H7 (cell line): ENCODE data around the gene SLC22A31. TPM values are rescaled to one million over a fixed set of nuclear protein-coding genes. Genes with fewer than 3 reads are reported as not detected.
"Not testable (repeated sequence)": the region's sequence is repeated elsewhere in the genome, so short reads cannot be mapped to it uniquely, and the experiment has no call there.

Experiments used
- DNase-seq: peaks from one replicate; pipeline ENCODE4 v3.0.0; 2012
- H3K27me3 ChIP-seq: 2 replicates; pipeline ENCODE4 v1.6.0; 2011; ENCODE audit warnings: mild to moderate bottlenecking, low read length; ENCODE audit not compliant: control insufficient read depth, insufficient read depth
- H3K36me3 ChIP-seq: replicated peaks from 2 replicates; pipeline ENCODE4 v1.5.1; 2011; ENCODE audit warnings: low read length; ENCODE audit not compliant: control insufficient read depth, insufficient read depth
- H3K4me3 ChIP-seq: 2 replicates; pipeline ENCODE4 v1.5.1; 2011; ENCODE audit warnings: low read depth, mild to moderate bottlenecking, control low read depth, low read length, moderate library complexity; ENCODE audit not compliant: insufficient read depth
- total RNA-seq: library from RNA; depleted of rRNA; stranded (reverse); fragments of >200 nt; shearing (Covaris generic); gene quantifications from 2 replicates; pipeline ENCODE4 v1.2.3, GENCODE V29; 2014

Gene SLC22A31
- total RNA-seq, 1 experiment from 2014 or later, result 1.9 TPM

DNA sequence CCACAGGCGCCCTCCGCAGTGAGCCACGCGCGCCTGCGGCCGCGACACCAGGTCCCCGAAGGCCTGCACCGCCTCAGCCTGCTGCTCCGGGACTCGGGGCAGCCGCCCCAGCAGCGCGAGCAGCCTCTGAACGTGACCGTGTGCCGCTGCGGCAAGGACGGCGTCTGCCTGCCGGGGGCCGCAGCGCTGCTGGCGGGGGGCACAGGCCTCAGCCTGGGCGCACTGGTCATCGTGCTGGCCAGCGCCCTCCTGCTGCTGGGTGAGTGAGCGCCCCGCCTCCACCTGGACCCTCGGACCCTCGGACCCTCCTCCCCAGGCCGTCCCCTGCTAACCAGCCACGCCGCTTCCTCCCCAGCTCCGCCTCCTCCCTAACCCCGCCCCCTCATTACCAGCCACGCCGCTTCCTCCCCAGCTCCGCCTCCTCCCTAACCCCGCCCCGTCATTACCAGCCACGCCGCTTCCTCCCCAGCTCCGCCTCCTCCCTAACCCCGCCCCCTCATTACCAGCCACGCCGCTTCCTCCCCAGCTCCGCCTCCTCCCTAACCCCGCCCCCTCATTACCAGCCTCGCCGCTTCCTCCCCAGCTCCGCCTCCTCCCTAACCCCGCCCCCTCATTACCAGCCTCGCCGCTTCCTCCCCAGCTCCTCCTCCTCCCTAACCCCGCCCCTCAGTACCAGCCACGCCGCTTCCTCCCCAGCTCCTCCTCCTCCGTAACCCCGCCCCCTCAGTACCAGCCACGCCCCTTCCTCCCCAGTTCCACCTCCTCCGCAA lies 8.0 kb downstream of the SLC22A31 start:
- DNase-seq, result peak; percentile 95
- not testable (repeated sequence) for H3K36me3 ChIP-seq
- peaks cover 16% of the 10 kb centered on the region; the same call in 1 of the 2 replicates for H3K27me3 ChIP-seq
- H3K4me3 ChIP-seq, result peak overlapping the region; percentile 56

DNA sequence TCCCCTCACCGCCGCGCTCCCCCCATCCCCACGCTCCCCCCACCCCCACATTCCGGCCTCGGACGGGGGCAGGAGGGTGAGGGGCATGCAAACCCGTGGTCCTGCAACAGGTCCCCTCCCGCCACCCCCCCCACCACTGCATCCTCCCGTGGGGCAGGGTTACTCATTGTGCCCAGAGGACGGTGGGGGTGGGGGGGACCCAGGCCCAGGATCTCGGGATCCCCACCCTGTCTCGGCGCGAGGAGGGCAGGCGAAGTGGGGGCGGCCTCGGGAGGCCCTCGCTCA lies 8.5 kb downstream of the SLC22A31 start:
- peaks cover 16% of the 10 kb centered on the region; the same call in 1 of the 2 replicates for H3K27me3 ChIP-seq
- H3K36me3 ChIP-seq, result no peaks in the 10 kb centered on the region
- DNase-seq, result no peak
- H3K4me3 ChIP-seq, result peak overlapping the region; percentile 56

DNA sequence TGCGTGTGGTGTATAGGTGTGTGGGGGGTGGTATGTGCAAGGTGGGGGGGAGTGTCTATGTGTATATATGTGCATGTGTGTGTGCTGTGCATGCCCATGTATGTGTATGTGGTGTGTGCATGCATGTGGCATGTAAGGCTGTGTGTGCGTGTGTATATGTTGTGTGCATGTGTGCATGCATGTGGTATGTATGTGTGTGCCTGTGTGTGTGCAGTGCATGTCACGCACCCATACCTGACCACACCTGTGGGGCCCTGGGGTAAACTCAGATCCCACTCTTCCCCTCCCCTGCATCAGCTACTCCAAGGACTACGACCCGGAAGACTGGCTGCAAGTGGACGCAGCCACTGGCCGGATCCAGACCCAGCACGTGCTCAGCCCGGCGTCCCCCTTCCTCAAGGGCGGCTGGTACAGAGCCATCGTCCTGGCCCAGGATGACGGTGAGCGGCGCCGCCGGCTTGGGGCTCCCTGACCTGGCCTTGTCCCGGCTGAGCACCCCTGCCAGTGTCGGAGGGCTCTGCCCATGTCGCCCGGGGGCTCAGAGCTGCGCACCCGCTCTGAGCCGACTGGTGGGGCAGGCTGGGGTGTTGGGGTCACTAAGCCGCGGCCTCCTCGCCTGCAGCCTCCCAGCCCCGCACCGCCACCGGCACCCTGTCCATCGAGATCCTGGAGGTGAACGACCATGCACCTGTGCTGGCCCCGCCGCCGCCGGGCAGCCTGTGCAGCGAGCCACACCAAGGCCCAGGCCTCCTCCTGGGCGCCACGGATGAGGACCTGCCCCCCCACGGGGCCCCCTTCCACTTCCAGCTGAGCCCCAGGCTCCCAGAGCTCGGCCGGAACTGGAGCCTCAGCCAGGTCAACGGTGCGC lies 9.1 kb downstream of the SLC22A31 start:
- no peak for DNase-seq
- peaks cover 16% of the 10 kb centered on the region; the same call in 1 of the 2 replicates for H3K27me3 ChIP-seq
- H3K36me3 ChIP-seq, result no peaks in the 10 kb centered on the region
- H3K4me3 ChIP-seq, result no peak overlapping the region; the same call in 1 of the 2 replicates

DNA sequence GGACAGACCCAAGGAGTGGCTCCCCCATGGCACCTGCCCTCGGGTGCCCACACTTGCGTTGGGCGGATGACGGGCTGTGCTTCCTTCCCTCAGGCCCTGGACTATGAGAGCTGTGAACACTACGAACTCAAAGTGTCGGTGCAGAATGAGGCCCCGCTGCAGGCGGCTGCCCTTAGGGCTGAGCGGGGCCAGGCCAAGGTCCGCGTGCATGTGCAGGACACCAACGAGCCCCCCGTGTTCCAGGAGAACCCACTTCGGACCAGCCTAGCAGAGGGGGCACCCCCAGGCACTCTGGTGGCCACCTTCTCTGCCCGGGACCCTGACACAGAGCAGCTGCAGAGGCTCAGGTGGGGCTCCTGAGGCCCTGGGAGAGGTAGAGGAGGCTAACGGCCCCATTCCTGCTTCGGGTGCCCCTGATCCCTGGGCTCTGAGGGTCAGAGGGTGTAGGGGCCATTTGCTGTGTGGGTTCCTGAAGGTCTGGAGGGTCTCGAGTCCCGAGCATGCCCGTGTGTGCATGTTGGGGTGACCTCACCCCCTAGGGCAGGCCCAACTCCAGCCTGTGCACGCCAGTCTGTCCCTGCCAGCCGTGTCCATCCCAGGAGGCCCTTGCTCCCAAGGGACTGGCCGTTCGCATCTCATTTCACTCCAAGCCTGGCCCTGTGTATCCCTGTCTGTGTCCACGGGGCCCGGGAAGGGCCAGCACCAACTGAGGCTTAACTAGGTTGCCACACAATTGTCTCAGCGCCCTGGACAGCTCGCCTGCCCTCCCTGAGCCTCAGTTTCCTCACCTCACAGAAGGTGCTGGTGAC lies 10.0 kb downstream of the SLC22A31 start:
- H3K36me3 ChIP-seq, result no peaks in the 10 kb centered on the region
- peak; percentile 50 for DNase-seq
- peaks cover 16% of the 10 kb centered on the region; the same call in 1 of the 2 replicates for H3K27me3 ChIP-seq
- no peak overlapping the region for H3K4me3 ChIP-seq

DNA sequence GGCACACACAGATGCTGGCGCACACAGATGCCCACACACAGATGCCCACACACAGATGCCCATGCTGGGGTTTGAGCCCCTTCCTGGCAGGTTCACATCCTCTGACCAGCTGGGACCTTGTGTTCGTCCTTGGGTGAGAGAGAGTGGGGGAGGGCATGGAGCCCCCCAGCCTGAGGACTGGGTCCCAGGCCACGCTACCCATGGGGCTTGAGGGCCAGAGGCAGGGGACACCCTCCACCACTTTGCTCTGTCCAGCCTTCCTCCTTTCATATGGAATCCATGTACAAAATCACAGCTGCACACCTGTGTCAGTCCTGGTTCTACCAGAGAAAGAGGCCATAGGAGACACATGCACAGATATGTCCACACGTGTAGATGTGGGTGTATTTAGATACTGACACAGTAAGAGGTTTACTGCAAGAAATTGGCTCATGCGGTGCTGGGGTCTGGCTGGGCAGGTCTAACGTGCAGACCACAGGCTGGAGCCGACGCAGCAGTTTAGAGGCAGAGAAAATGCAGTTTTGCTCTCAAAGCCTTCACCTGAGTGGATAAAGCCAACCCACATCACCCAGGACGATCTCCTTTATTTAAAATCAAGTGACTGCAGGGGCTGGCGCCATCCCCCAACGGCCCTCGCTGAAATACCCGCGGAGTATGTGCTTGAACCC lies 10.8 kb downstream of the SLC22A31 start:
- peaks cover 16% of the 10 kb centered on the region; the same call in 1 of the 2 replicates for H3K27me3 ChIP-seq
- no peaks in the 10 kb centered on the region for H3K36me3 ChIP-seq
- no peak for DNase-seq
- H3K4me3 ChIP-seq, result no peak overlapping the region

DNA sequence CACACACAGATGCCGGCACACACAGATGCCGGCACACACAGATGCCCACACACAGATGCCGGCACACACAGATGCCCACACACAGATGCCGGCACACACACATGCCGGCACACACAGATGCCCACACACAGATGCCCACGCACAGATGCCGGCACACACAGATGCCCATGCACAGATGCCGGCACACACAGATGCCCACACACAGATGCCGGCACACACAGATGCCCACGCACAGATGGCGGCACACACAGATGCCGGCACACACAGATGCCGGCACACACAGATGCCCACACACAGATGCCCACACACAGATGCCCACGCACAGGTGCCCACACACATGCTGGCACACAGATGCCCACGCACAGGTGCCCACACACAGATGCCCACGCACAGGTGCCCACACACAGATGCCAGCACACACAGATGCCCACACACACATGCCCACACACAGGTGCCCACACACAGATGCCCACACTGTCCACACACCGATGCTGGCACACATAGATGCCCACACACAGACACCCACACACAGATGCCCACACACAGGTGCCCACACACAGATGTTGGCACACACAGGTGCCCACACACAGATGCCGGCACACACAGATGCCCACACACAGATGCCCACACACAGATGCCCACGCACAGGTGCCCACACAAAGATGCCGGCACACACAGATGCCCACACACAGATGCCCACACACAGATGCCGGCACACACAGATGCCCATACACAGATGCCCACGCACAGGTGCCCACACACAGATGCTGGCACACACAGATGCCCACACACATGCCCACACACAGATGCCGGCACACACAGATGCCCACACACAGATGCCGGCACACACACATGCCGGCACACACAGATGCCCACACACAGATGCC lies 11.6 kb downstream of the SLC22A31 start:
- not testable (repeated sequence) for H3K36me3 ChIP-seq, DNase-seq, H3K4me3 ChIP-seq
- peaks cover 14% of the 10 kb centered on the region; the same call in 1 of the 2 replicates for H3K27me3 ChIP-seq

DNA sequence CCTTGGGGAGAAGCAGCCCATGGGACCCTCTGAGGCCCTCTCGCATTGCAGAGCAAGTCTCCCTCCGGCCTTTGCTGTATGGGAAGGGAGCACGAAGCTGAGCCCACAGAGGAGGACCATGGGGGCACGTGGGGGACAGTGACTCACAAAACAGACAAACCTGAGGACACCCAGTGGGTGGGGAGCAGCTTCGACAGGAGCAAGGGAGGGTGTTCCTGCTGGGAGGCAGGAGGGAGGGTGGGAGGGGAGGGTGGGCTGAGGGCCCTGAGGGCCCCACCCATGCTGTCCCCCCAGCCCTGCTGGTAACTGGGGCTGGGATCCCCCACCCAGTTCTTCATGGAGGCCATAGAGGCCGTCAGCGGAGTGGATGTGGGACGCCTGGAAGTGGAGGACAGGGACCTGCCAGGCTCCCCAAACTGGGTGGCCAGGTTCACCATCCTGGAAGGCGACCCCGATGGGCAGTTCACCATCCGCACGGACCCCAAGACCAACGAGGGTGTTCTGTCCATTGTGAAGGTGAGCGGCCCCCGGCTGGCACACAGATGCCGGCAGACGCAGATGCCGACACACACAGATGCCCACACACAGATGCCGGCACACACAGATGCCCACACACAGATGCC lies 12.5 kb downstream of the SLC22A31 start:
- Histone ChIP-seq H3K27me3 (peaks cover 11% of the 10 kb centered on the region; the same call in 1 of the 2 replicates), H3K4me3 (no peak overlapping the region), H3K36me3 (no peaks in the 10 kb centered on the region)
- DNase-seq, result no peak

DNA sequence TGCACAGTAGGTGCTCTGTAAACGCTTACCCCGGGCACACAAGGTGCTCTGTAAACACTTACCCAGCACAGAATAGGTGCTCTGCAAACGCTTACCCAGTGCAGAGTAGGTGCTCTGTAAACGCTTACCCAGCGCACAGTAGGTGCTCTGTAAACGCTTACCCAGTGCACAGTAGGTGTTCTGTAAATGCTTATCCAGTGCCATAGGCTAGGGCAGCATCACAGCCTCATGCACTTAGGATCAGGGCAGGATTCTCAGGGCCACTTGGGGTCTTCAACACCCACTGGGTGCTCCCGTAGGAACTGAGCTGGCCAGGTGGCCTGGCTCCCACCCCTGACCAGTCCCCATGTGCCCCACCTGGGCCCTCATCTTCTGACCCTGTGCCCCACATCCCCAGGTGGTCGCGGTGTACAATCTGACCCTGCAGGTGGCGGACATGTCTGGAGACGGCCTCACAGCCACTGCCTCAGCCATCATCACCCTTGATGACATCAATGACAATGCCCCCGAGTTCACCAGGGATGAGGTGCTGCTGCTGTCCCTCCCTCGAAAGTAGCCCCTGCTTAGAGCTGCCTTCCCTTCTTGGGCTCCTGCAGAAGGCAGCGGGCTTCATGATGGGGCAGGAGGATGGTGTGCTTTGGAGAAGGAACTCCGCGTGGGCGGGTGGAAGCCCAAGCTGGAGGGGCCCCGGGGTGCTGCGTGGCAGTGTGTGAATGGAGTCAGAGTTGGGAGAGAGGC lies 13.1 kb downstream of the SLC22A31 start:
- Histone ChIP-seq H3K36me3 (no peaks in the 10 kb centered on the region), H3K27me3 (peaks cover 10% of the 10 kb centered on the region; the same call in 1 of the 2 replicates), H3K4me3 (no peak overlapping the region)
- no peak for DNase-seq

DNA sequence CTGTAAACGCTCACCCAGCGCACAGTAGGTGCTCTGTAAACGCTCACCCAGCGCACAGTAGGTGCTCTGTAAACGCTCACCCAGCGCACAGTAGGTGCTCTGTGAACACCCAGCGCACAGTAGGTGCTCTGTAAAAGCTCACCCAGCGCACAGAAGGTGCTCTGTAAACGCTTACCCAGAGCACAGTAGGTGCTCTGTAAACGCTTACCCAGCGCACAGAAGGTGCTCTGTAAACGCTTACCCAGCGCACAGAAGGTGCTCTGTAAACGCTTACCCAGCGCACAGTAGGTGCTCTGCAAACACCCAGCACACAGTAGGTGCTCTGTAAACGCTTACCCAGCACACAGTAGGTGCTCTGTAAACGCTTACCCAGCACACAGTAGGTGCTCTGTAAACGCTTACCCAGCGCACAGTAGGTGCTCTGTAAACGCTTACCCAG lies 13.7 kb downstream of the SLC22A31 start:
- not testable (repeated sequence) for DNase-seq, H3K4me3 ChIP-seq, H3K36me3 ChIP-seq, H3K27me3 ChIP-seq

DNA sequence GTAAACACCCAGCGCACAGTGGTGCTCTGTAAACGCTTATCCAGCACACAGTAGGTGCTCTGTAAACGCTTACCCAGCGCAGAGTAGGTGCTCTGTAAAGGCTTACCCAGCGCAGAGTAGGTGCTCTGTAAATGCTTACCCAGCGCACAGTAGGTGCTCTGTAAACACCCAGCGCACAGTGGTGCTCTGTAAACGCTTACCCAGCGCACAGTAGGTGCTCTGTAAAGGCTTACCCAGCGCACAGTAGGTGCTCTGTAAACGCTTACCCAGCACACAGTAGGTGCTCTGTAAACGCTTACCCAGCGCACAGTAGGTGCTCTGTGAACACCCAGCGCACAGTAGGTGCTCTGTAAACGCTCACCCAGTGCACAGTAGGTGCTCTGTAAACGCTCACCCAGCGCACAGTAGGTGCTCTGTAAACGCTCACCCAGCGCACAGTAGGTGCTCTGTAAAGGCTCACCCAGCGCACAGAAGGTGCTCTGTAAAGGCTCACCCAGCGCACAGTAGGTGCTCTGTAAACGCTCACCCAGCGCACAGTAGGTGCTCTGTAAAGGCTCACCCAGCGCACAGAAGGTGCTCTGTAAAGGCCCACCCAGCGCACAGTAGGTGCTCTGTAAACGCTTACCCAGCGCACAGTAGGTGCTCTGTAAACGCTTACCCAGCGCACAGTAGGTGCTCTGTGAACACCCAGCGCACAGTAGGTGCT lies 14.3 kb downstream of the SLC22A31 start:
- not testable (repeated sequence) for H3K27me3 ChIP-seq, DNase-seq, H3K4me3 ChIP-seq, H3K36me3 ChIP-seq

DNA sequence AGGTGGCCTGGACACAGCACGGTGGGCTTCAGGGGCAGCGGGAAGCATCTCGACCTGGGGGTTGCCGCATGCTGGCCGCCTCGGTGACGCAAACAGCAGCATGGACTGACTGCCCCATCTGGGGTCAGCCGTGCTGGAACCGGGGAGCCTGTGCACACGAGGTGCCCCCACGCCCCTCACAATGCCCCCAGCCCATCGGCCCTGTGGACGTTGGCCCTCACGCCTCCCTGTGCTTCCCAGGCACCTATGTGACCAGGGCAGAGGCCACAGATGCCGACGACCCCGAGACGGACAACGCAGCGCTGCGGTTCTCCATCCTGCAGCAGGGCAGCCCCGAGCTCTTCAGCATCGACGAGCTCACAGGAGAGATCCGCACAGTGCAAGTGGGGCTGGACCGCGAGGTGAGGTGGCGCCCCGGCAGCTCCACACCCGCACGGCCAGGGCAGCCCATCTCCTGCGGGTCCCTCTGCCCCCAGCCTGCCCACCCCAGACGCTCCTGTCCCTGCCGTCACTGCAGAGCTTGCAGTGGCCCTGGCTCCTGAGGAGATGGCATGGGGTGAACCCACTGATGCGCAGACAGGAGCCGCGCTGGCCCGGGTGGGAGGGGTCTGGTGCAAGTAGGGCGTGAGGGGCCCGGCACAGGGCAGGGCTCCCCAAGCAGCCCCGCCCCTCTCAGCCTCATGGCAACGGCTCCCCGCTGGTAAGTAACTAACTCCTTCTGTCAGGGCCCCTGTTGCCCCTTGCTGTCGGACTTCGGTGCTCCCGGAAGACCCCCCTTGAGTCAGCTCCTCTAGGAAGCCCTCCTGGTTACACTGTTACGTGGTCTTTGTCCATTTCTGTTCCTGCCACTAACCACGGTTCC lies 15.2 kb downstream of the SLC22A31 start:
- Histone ChIP-seq H3K36me3 (no peaks in the 10 kb centered on the region), H3K4me3 (no peak overlapping the region), H3K27me3 (no peaks in the 10 kb centered on the region)
- DNase-seq, result no peak
